ENCODE results near the gene SERTM2.

DNA sequence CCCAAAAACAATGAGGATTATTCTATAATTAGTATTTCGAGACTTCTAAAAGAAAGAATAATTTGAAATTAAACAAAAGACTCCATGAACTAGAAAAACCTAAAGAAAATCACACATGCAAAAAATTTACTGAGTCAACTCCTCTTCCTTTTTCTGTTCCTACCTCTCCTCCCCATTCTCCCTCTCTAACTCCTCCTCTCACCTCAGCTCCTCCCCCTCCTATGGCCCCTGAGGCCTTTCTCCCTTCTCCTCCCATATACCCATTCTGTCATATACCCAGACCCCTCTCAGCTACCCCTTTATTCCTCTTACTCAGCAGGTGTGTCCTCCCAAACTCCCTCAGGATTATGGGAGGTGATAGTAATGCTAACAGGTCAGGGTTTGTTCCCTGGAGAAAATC is 57.4 kb downstream of the SERTM2 start:
- TF ChIP-seq, protein P1, sequence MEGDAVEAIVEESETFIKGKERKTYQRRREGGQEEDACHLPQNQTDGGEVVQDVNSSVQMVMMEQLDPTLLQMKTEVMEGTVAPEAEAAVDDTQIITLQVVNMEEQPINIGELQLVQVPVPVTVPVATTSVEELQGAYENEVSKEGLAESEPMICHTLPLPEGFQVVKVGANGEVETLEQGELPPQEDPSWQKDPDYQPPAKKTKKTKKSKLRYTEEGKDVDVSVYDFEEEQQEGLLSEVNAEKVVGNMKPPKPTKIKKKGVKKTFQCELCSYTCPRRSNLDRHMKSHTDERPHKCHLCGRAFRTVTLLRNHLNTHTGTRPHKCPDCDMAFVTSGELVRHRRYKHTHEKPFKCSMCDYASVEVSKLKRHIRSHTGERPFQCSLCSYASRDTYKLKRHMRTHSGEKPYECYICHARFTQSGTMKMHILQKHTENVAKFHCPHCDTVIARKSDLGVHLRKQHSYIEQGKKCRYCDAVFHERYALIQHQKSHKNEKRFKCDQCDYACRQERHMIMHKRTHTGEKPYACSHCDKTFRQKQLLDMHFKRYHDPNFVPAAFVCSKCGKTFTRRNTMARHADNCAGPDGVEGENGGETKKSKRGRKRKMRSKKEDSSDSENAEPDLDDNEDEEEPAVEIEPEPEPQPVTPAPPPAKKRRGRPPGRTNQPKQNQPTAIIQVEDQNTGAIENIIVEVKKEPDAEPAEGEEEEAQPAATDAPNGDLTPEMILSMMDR (conservative IDR thresholded peaks at IDR 0.05; ENCODE audit: low read length): no peak
- no peak for TF ChIP-seq EZH2phosphoT487 (IDR thresholded peaks at IDR 0.05; ENCODE audit: borderline replicate concordance, low read depth, low read length)

Data from OCI-LY7 (cell line).